Activated naive CD4-positive, alpha-beta T cell (primary cell): ENCODE data around the gene TMEM236.

Experiments
- DNase-seq, 4 experiments: peaks; one replicate each; lab custom pipeline; 2025; lab: John Stamatoyannopoulos, UW

TMEM236 gene

DNA sequence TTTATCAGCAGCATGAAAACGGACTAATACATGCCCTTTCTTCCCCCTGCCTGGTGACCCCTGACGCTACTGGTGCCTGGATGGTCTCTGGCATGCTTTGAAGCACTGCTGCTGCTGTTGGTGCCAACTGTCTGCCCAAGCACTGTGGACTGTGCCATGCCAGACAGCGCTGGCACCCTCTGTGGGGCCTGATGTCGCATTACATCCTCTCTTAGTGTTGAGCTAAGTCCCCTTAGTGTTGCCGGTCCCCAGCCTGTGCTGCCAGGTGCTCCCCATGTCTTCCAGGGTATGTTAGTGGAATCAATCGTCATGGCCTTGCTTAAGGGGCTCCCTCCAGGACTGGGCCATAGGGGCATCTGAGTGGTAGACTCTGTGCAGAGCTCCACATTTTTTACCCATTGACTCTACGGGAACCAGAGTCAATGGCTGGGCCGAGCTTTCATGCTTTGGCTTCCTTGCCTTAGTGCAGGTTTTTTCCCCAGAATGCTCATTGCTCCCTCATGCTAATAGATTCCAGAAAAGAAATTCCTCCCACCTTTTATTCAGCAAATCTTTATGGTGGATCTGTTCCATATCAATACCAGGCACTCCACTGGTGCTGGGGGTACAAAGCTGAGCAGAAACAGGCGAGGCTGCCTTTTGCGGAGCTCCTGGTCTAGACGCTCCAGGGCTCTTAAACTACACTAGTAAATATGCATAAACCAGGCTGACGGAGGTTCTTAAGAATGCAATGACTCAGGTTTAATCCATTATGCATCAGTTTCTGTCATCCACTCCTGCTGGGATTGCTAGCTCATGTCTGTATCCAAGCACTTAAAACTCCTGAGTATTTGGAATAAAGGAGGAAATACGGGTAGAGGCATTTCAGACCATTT, 35.3 kb downstream of the TMEM236 start:
- DNase-seq, result no peak

DNA sequence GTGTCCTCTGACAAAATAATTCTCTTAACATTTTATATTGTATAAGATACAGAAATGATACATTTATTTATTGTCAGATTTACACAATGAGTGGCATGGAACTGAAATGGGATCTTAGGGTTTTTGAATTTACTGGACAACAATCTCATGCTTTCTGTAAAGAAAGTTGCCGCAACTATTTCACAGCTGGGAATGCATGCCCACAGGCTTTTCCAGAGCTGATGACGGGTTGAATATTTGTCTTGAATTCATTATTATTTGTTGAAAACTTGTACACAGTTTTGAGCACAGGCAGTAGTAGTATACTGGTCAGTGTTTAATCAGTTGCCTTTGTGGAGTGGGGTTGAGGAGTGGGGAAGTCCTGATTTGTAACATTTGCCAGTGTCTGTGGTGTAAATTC, 36.6 kb downstream of the TMEM236 start:
- no peak for DNase-seq

DNA sequence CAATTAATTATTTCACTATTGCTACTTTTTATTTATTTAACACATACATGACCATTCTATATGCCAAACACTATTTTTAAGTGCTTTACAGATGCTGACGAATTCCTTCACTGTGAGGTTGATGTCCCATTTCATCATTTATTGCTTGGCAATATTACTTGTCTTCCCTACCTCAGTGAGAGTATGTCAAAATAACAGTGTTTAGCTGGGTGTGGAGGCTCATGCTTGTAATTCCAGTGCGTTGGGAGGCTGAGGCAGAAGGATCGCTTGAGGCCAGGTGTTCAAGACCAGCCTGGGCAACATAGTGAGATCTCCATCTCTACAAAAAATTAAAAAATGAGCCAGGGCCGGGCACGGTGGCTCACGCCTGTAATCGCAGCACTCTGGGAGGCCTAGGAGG, 37.4 kb downstream of the TMEM236 start:
- no peak for DNase-seq

GRCh38 chr10:17790651-17791050, 38.6 kb downstream of the TMEM236 start:
- DNase-seq, result no peak

- no peak for DNase-seq
These were observed 41.0 kb downstream of the TMEM236 start for GRCh38 chr10:17792991-17793390.

DNA sequence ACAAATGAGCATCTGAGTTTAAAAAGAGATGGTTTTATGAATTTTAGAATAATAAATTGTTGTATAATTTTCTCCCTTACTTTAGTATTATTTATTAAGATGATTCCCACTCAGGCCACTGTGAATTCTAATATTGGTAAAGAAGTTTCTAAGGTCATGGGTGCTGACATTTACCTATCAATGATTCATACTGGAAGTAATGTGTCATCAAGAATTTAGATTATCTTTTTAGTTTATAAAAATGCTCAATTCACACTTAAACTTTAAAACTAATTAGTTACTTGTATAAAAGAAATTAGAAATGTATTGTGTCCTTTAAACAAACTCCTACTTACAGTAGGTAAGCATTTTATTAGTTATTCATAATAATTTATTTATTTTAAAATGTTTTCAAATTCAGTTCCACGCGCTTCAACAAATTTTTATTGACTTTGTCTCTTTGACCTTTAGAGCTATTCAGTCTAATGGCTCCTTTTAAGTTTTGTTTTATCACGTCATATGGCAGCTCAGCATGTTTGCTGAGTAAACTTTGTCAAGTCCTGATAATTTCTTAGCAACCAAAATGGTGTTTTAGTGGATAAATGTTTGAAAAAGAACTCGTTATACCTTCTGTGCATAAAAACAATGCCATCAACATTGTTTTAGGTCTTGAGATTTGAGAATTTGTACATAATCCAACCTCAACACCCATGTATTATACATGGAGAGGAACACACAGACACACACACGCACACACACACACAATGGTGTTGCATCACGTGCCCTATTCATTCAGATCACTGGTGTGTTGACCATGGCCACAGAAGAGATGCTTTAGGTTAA, 42.0 kb downstream of the TMEM236 start:
- DNase-seq, result no peak

- DNase-seq, result no peak
These were observed 43.1 kb downstream of the TMEM236 start for GRCh38 chr10:17795083-17795482.

DNA sequence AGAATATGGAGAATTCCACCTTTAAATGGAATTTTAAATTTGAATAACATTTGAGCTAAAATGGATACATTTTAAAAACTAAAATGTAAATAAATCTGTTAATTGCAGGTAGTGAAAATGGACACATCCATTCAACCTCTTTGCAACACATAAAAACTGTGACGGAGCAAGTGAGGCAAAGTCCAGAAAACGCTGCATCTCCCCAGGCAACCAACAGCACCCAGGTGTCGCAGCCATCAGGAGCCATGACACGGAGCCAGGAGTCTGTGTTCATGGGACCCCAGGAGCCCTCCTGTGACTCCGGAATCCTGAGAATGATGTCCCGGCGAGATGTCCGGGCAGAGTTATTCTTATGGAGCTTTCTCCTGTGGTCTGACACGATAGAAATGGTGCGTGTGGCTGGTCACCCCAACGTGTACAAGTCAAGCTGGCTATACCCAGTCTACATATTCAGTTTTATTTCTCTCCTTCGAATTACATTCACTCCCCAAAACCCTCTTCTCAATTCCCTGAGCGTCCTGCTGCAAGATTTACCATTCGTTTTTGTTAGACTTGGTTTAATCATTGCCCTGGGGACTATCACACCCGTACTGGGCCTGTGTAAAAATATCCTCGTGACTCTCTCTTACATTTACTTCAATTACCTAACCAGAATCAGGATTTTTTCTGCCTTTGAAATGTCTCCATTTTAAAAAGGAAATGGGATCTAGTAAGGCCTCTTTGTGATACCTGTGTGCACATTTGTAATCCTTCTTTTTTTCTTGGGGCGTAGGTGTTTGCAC, 44.0 kb downstream of the TMEM236 start:
- no peak for DNase-seq

- DNase-seq, result no peak
These were observed 49.5 kb downstream of the TMEM236 start for GRCh38 chr10:17801507-17801906.

- DNase-seq, result no peak
These were observed 50.3 kb downstream of the TMEM236 start for GRCh38 chr10:17802350-17802749.

GRCh38 chr10:17802976-17803375, 51.0 kb downstream of the TMEM236 start:
- no peak for DNase-seq

DNA sequence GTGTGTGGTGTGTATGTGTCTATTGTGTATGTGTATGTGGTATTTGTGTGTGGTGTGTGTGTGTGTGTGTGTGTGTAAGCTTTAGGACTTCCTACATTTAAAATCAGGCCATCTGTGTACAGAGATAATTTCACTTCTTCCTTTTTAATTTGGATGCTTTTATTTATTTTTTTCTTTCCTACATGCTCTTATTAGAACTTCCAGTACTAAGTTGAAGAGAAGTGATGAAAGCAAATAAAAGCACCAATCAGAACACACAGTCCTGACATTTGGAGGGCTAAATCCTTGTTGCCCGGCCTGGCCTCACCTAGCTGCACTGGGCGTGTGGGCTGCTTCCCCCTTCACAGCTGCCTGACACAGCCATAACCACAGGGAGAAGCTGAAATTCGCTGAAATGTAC, 53.3 kb downstream of the TMEM236 start:
- no peak for DNase-seq

GRCh38 chr10:17805921-17806577, 54.0 kb downstream of the TMEM236 start:
- no peak for DNase-seq

GRCh38 chr10:17808971-17809841, 57.2 kb downstream of the TMEM236 start, which contains the start of gene MRC1:
Gene MRC1, plus strand, starts transcription at chr10:17809348. Its CDS starts 118 bp downstream, at chr10:17809466.
- no peak for DNase-seq

DNA sequence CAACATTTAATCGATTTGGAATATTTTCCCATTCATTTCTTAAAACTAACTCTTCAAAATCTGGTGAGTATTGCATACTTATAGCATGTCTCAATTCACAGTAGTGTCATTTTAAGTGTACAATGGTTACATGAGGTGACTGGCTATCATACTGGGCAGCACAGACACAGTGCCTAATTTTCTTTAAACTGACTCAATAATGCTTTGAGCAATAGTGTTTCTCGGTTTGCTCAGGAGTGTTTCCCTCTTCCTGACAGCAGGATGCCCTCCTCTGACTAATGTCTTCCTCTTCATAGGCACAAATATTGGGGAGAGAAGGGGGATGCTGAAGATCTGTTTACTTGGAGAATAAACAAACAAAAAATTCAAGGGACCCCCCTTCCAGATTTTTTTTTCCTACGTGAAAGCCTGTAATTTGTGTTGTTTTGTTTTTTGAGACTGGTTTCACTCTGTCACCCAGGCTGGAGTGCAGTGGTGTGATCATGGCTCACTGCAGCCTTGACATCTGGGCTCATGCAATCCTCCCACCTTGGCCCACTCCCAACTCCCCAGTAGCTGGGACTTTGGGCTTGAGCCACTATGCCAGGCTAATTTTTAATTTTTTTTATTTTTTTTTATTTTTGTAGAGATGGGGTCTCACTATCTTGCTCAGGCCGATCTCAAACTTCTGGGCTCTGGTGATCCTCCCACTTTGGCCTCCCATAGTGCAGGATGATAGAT, 59.3 kb downstream of the TMEM236 start:
- no peak for DNase-seq

- no peak for DNase-seq
These were observed 63.0 kb downstream of the TMEM236 start for GRCh38 chr10:17814973-17815372.

- no peak for DNase-seq
These were observed 64.2 kb downstream of the TMEM236 start for GRCh38 chr10:17816199-17816598.

GRCh38 chr10:17817316-17817715, 65.3 kb downstream of the TMEM236 start:
- DNase-seq, result no peak

DNA sequence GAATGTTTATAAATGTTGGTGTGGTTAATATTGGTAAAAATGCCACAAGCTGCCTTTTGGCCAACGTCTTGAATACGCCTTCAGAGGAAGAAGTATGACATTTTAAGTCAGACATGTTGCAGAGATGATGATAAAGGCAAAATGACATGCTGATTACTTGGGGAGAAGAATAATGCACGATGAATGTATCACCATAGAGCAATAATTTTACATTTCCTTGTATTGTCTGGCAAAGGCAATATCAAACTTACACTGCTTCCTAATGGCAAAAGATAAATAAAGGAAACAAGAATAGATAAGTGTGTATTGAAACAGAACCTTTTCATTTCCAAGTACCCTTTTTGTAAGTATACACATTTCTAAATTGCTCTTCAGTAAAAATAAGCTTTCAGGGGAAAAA, 65.8 kb downstream of the TMEM236 start:
- no peak for DNase-seq

DNA sequence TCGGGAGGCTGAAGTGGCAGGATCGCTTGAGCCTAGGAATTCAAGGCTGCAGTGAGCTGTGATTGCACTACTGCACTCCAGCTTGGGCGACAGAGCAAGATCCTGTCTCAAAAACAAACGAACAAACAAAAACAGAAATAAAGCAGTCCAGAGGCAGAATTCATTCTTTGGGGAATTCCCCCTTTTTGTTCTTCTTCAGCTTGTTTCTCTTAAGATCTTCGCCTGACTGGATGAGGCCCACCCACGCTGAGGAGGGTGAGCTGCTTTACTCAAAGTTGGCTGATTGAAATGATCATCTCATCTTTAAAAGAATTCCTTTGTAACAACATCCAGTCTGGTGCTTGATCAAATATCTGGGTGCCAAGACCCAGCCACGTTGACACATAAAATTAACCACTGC, 67.8 kb downstream of the TMEM236 start:
- DNase-seq, result no peak
